ENCODE measurements around the gene ICAM3. TPM values are rescaled to one million over a fixed set of nuclear protein-coding genes. Genes with fewer than 3 reads are reported as not detected.
"Not testable (repeated sequence)": the region's sequence is repeated elsewhere in the genome, so short reads cannot be mapped to it uniquely, and the experiment has no call there.

Gene ICAM3
- total RNA-seq, 1 donor from 2014 or later: 5.0 TPM

DNA sequence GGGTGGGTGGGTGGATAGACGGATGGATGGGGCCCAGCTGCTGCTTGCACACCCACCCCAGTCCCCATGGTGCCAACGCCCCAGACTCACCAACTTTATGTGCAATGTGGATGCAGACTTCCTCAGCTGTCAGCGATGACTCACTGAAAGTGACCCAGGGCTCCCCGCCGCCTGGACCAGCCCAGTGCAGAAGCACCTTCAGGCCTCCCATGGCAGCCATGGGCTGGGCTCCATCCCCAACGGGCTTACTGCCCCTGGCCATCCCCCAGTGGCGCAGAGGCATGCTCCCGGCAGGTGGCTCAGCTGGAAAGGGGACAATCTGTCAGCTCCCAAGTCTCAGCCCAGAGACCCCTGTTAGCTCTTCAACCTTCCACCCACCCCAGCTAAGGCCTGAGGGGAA, 38.7 kb upstream of the ICAM3 start:
- Histone ChIP-seq H3K4me3 (ENCODE audit: low read depth, low read length) (no peak overlapping the region), H3K36me3 (ENCODE audit: control insufficient read depth, insufficient read depth, low read length) (peaks cover 9% of the 10 kb centered on the region), H3K27me3 (ENCODE audit: control insufficient read depth, insufficient read depth, low read length) (no peaks in the 10 kb centered on the region)
- no peak for FAIRE-seq
- TF ChIP-seq, protein P1, sequence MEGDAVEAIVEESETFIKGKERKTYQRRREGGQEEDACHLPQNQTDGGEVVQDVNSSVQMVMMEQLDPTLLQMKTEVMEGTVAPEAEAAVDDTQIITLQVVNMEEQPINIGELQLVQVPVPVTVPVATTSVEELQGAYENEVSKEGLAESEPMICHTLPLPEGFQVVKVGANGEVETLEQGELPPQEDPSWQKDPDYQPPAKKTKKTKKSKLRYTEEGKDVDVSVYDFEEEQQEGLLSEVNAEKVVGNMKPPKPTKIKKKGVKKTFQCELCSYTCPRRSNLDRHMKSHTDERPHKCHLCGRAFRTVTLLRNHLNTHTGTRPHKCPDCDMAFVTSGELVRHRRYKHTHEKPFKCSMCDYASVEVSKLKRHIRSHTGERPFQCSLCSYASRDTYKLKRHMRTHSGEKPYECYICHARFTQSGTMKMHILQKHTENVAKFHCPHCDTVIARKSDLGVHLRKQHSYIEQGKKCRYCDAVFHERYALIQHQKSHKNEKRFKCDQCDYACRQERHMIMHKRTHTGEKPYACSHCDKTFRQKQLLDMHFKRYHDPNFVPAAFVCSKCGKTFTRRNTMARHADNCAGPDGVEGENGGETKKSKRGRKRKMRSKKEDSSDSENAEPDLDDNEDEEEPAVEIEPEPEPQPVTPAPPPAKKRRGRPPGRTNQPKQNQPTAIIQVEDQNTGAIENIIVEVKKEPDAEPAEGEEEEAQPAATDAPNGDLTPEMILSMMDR (IDR thresholded peaks at IDR 0.05; ENCODE audit: insufficient read depth, low read length, severe bottlenecking): no peak
- no peak for DNase-seq (ENCODE audit: low read depth)

- H3K36me3 ChIP-seq (ENCODE audit: control insufficient read depth, insufficient read depth, low read length); H3K27me3 ChIP-seq (ENCODE audit: control insufficient read depth, insufficient read depth, low read length); H3K4me3 ChIP-seq (ENCODE audit: low read depth, low read length); FAIRE-seq; DNase-seq (ENCODE audit: low read depth): not testable (repeated sequence)
Observed at GRCh38 chr19:10377140-10377640, 37.8 kb upstream of the ICAM3 start.

DNA sequence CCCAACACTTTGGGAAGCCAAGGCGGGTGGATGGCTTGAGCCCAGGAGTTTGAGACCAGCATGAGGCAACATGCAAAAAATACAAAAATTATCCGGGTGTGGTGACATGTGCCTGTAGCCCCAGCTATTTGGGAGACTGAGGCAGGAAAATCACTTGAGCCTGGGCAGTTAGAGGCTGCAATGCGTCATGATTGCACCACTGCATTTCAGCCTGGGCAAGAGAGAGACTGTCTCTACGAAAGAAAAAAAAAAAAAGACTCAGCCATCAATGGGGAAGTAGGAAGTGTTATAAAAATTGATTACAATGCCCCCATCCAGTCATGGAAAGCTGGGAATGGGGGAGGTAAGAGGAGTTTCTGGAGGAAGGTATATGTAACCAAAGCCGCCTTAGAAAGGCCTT, 35.5 kb upstream of the ICAM3 start:
- DNase-seq (ENCODE audit: low read depth) (no peak), FAIRE-seq (no peak)
- Histone ChIP-seq H3K36me3 (ENCODE audit: control insufficient read depth, insufficient read depth, low read length) (peaks cover 9% of the 10 kb centered on the region), H3K27me3 (ENCODE audit: control insufficient read depth, insufficient read depth, low read length) (no peaks in the 10 kb centered on the region), H3K4me3 (ENCODE audit: low read depth, low read length) (no peak overlapping the region)
- TF ChIP-seq, protein P1 (IDR thresholded peaks at IDR 0.05; ENCODE audit: insufficient read depth, low read length, severe bottlenecking): no peak

DNA sequence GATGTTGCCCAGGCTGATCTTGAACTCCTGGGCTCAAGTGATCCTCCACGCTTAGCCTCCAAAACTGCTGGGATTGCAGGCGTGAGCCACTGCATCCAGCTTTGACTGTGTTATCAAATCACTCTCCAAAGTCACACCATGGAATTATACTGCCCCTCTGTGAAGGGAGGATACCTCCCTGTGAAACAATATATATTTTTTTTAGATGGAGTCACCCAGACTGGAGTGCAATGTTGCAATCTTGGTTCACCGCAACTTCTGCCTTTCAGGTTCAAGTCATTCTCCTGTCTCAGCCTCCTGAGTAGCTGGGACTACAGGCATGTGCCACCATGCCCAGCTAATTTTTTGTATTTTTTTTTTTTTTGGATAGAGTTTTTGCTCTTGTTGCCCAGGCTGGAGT, 33.3 kb upstream of the ICAM3 start:
- FAIRE-seq (no peak), DNase-seq (ENCODE audit: low read depth) (no peak)
- Histone ChIP-seq H3K27me3 (ENCODE audit: control insufficient read depth, insufficient read depth, low read length) (no peaks in the 10 kb centered on the region), H3K4me3 (ENCODE audit: low read depth, low read length) (no peak overlapping the region), H3K36me3 (ENCODE audit: control insufficient read depth, insufficient read depth, low read length) (peaks cover 11% of the 10 kb centered on the region)
- TF ChIP-seq, protein P1 (IDR thresholded peaks at IDR 0.05; ENCODE audit: insufficient read depth, low read length, severe bottlenecking): no peak

DNA sequence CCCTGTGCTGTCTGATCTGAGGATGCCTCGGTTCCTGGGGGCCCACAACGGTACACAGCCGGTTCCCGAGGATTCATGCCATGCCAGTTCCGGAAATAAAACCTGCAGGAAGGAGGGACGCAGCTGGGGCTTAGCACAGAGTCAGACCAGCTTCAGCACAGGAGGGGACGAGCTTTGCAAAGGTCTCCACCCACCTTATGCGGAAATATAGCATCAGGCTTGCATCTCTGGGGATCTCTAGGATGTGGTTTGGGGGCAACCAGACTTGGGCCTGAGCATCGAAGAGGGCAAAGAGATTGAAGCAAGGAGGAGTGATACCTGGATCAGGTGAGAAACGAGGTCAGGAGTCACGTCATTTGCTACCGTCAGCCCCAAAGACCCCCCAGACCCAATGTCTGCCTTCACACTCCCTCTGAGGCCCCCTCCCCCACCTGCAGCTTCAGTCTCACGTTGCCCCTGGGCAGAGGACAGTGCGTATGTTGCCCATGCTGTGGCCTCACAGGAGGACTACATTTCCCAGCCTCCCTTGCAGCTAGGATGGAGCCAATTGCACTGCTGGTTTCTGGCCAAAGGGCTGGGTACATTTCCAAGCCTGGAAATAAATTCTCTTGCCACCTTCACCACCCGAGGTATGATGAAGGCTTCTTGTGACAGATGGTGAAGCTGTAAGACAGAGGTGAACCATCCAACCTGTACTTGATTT, 28.8 kb upstream of the ICAM3 start:
- DNase-seq (ENCODE audit: low read depth) (no peak), FAIRE-seq (no peak)
- H3K27me3 ChIP-seq (ENCODE audit: control insufficient read depth, insufficient read depth, low read length): no peaks in the 10 kb centered on the region
- peaks cover 22% of the 10 kb centered on the region for H3K36me3 ChIP-seq (ENCODE audit: control insufficient read depth, insufficient read depth, low read length)
- TF ChIP-seq, protein P1 (IDR thresholded peaks at IDR 0.05; ENCODE audit: insufficient read depth, low read length, severe bottlenecking): no peak
- no peak overlapping the region for H3K4me3 ChIP-seq (ENCODE audit: low read depth, low read length)

- not testable (repeated sequence) for FAIRE-seq
Observed at GRCh38 chr19:10366950-10367512, 27.6 kb upstream of the ICAM3 start.

More at GRCh38 chr19:10366950-10367512, 27.6 kb upstream of the ICAM3 start:
- not testable (repeated sequence) for H3K4me3 ChIP-seq (ENCODE audit: low read depth, low read length); H3K27me3 ChIP-seq (ENCODE audit: control insufficient read depth, insufficient read depth, low read length); DNase-seq (ENCODE audit: low read depth)
- H3K36me3 ChIP-seq (ENCODE audit: control insufficient read depth, insufficient read depth, low read length): peaks cover 27% of the 10 kb centered on the region
